GM12878 (cell line): Measurements from ENCODE around the gene ELMO3. TPM values are rescaled to one million over a fixed set of nuclear protein-coding genes. Genes with fewer than 3 reads are reported as not detected.

Source experiments
- ATAC-seq: fragments of 200-7000 bp; cut with Tn5 transposase; 3 replicates; pipeline ENCODE4 v1.9.1; 2020; ENCODE audit warnings: mild to moderate bottlenecking, moderate library complexity
- BruUV-seq: library from RNA; stranded (reverse); fragments of 400-500 nt; replicated peaks from 2 replicates; lab custom pipeline; 2021; lab: Mats Ljungman, UMichigan
- CTCF ChIA-PET: fragments of 300-600 bp; sonication (Branson Sonifier 250); formaldehyde crosslinking; extraction: SDS; loops from one replicate; lab custom pipeline; 2021; ENCODE audit warnings: inconsistent platforms; lab: Yijun Ruan, JAX
- POLR2A ChIA-PET: fragments of 350-600 bp; formaldehyde crosslinking; extraction: SDS; loops from one replicate; lab custom pipeline; 2021; ENCODE audit warnings: inconsistent platforms; lab: Charles Lee
- RAD21 ChIA-PET: fragments of 300-600 bp; sonication (Branson Sonifier 250); formaldehyde crosslinking; loops from one replicate; lab custom pipeline; 2023; ENCODE audit warnings: antibody characterized with exemption; ENCODE audit not compliant: unreplicated experiment; lab: Charles Lee
- SMC1A ChIA-PET: fragments of 300-600 bp; sonication (Branson Sonifier 250); formaldehyde crosslinking; loops from one replicate; lab custom pipeline; 2023; ENCODE audit not compliant: unreplicated experiment, uncharacterized antibody; lab: Charles Lee
- DNase-seq: peaks from one replicate; pipeline ENCODE4 v3.0.0-alpha.2; 2011; ENCODE audit warnings: low read depth, low spot score
- FAIRE-seq: peaks from 3 replicates; lab custom pipeline; 2011; peaks lifted over from hg19 to GRCh38; lab: Jason Lieb, UNC
- H2AFZ ChIP-seq: 2 replicates; pipeline ENCODE4 v1.6.0; 2011; ENCODE audit warnings: low read depth, low read length, control low read depth; ENCODE audit not compliant: control insufficient read depth
- H3K27ac ChIP-seq: 2 replicates; pipeline ENCODE4 v1.5.1; 2011; ENCODE audit warnings: control low read depth; ENCODE audit not compliant: control insufficient read depth, insufficient read depth
- H3K27me3 ChIP-seq, 2 experiments: replicated peaks in 1 of 2; 2 replicates each; pipeline versions ENCODE4 v1.6.0 to v1.6.1; 2011; ENCODE audit warnings: low read length in 1 of 2; ENCODE audit not compliant: control insufficient read depth in 2 of 2, insufficient read depth in 2 of 2
- H3K36me3 ChIP-seq, 2 experiments: 2 replicates each; pipeline ENCODE4 v1.5.1; 2011; ENCODE audit warnings: low read length in 1 of 2; ENCODE audit not compliant: control insufficient read depth in 2 of 2, insufficient read depth in 2 of 2
- H3K4me1 ChIP-seq: 2 replicates; pipeline ENCODE4 v1.6.1; 2011; ENCODE audit warnings: mild to moderate bottlenecking, low read length, moderate library complexity, mixed read lengths; ENCODE audit not compliant: control insufficient read depth, insufficient read depth
- H3K4me2 ChIP-seq: 2 replicates; pipeline ENCODE4 v1.6.0; 2011; ENCODE audit warnings: control low read depth; ENCODE audit not compliant: control insufficient read depth, insufficient read depth
- H3K4me3 ChIP-seq: fragments of 200-600 bp; sonication (generic); 2 replicates; pipeline ENCODE4 v1.5.1; 2016
- H3K79me2 ChIP-seq: 2 replicates; pipeline ENCODE4 v1.6.0; 2011; ENCODE audit warnings: low read length; ENCODE audit not compliant: control insufficient read depth, insufficient read depth
- H3K9ac ChIP-seq: 2 replicates; pipeline ENCODE4 v1.8.0; 2011; ENCODE audit warnings: low read length, control low read depth, mixed read lengths; ENCODE audit not compliant: control insufficient read depth, insufficient read depth
- H3K9me3 ChIP-seq: replicated peaks from 3 replicates; pipeline ENCODE4 v1.5.1; 2011; ENCODE audit warnings: mild to moderate bottlenecking, low read length; ENCODE audit not compliant: control insufficient read depth, insufficient read depth
- H4K20me1 ChIP-seq: 2 replicates; pipeline ENCODE4 v1.6.0; 2011; ENCODE audit not compliant: control insufficient read depth, insufficient read depth
- CHD1 ChIP-seq: IDR thresholded peaks from 2 replicates; pipeline ENCODE4 v1.6.1; 2012; ENCODE audit warnings: low read depth, low read length, improper control_type of control experiment
- CHD2 ChIP-seq: IDR thresholded peaks from 2 replicates; pipeline ENCODE4 v1.6.1; 2011; ENCODE audit warnings: low read depth, low read length, improper control_type of control experiment, borderline replicate concordance
- EZH2 ChIP-seq: IDR thresholded peaks from 2 replicates; pipeline ENCODE4 v1.6.1; 2012; ENCODE audit warnings: low read depth, mild to moderate bottlenecking, control low read depth, inconsistent platforms, low read length, borderline replicate concordance; ENCODE audit not compliant: control insufficient read depth
- FOS ChIP-seq: IDR thresholded peaks from 3 replicates; pipeline ENCODE4 v1.6.1; 2011; ENCODE audit warnings: borderline replicate concordance; ENCODE audit not compliant: insufficient read length; ENCODE audit errors: extremely low read depth
- HCFC1 ChIP-seq: fragments of 150-350 bp; IDR thresholded peaks from 2 replicates; pipeline ENCODE4 v1.6.1; 2014; ENCODE audit warnings: low read length
- HDGF ChIP-seq: fragments of 450-650 bp; IDR thresholded peaks from 2 replicates; pipeline ENCODE4 v1.6.1; 2016; ENCODE audit warnings: antibody characterized with exemption
- IRF4 ChIP-seq: IDR thresholded peaks from 2 replicates; pipeline ENCODE4 v1.6.1; 2011; ENCODE audit warnings: low read depth, low read length
- IRF5 ChIP-seq: fragments of 450-650 bp; IDR thresholded peaks from 2 replicates; pipeline ENCODE4 v1.6.1; 2017; ENCODE audit warnings: borderline replicate concordance
- MAX ChIP-seq: IDR thresholded peaks from 2 replicates; pipeline ENCODE4 v1.6.1; 2012; ENCODE audit warnings: low read depth, low read length, improper control_type of control experiment
- PBX3 ChIP-seq: IDR thresholded peaks from 2 replicates; pipeline ENCODE4 v1.6.1; 2011; ENCODE audit warnings: mild to moderate bottlenecking, low read depth, low read length, moderate library complexity; ENCODE audit not compliant: insufficient replicate concordance
- POLR2A ChIP-seq: IDR thresholded peaks from 2 replicates; pipeline ENCODE4 v1.6.1; 2011; ENCODE audit warnings: low read depth, mild to moderate bottlenecking, low read length
- RAD21 ChIP-seq: IDR thresholded peaks from 2 replicates; pipeline ENCODE4 v1.6.1; 2011; ENCODE audit warnings: mild to moderate bottlenecking, low read depth, low read length, moderate library complexity; ENCODE audit not compliant: insufficient read depth
- RBBP5 ChIP-seq: fragments of 200-600 bp; sonication (generic); conservative IDR thresholded peaks from 2 replicates; pipeline ENCODE4 v1.6.1; 2016
- TARDBP ChIP-seq: IDR thresholded peaks from 2 replicates; pipeline ENCODE4 v1.6.1; 2016; ENCODE audit warnings: borderline replicate concordance
- YY1 ChIP-seq: IDR thresholded peaks from 2 replicates; pipeline ENCODE4 v1.6.1; 2011; ENCODE audit warnings: low read depth, mild to moderate bottlenecking, low read length
- WGBS: methylation state at CpG from one replicate; pipeline ENCODE4 v1.1.6; 2016; ENCODE audit warnings: low lambda C conversion rate; ENCODE audit not compliant: insufficient replicate concordance, insufficient coverage; ENCODE audit errors: missing lambda C conversion rate; 5-methylcytosine and 5-hydroxymethylcytosine counted together
- in situ Hi-C: fragments of 300-500 bp; cut with MboI; formaldehyde crosslinking; loops from 9 replicates; pipeline ENCODE4 v1.14.3; 2018; ENCODE audit warnings: mixed read lengths
- intact Hi-C: fragments of 100-400 bp; cut with micrococcal nuclease; formaldehyde crosslinking; loops from one replicate; pipeline ENCODE4 v1.14.2; 2022; ENCODE audit not compliant: unreplicated experiment
- polyA plus RNA-seq, 11 experiments: library from polyadenylated mRNA; depleted of rRNA in 4 of 11; unstranded in 6 of 11; stranded (reverse) in 5 of 11; fragments of >200 nt; fragmentation: Nextera tagmentation in 4 of 11; fragmentation: Illumina TruSeq in 1 of 11; extraction: Ambion mirVana in 4 of 11; extraction: Trizol in 1 of 11; gene quantifications; 1 replicate in 1 of 11; 2 replicates in 10 of 11; pipeline versions ENCODE4 v1.2.1 to v1.2.3, GENCODE V29; 2011 to 2016; ENCODE audit warnings: inconsistent platforms in 2 of 11, missing spikeins in 2 of 11, low read depth in 1 of 11
- total RNA-seq, 4 experiments: library from RNA; depleted of rRNA in 3 of 4; stranded (reverse); fragments of >200 nt in 3 of 4; fragmentation: Illumina TruSeq in 1 of 4; extraction: Trizol in 1 of 4; gene quantifications; 2 replicates each; pipeline versions ENCODE4 v1.2.1 to v1.2.3, GENCODE V29; 2013 to 2021
- TF ChIP-seq, protein P1 (sequence below): fragments of 150-350 bp; IDR thresholded peaks from 2 replicates; pipeline ENCODE4 v1.6.1; 2014; ENCODE audit warnings: mild to moderate bottlenecking, low read depth, low read length
- TF ChIP-seq, protein P2 (sequence below): fragments of 450-650 bp; IDR thresholded peaks from 2 replicates; pipeline ENCODE4 v1.6.1; 2017; ENCODE audit warnings: mild to moderate bottlenecking, low read depth, inconsistent platforms; ENCODE audit not compliant: poor library complexity, severe bottlenecking

ELMO3 gene
- total and polyA plus RNA-seq, 10 of the 15 experiments (the other 5 are each of a cell fraction or from before 2014, with no cell fraction given), result 0.05 to 4.7 (median 0.96) TPM; not detected in 1

DNA sequence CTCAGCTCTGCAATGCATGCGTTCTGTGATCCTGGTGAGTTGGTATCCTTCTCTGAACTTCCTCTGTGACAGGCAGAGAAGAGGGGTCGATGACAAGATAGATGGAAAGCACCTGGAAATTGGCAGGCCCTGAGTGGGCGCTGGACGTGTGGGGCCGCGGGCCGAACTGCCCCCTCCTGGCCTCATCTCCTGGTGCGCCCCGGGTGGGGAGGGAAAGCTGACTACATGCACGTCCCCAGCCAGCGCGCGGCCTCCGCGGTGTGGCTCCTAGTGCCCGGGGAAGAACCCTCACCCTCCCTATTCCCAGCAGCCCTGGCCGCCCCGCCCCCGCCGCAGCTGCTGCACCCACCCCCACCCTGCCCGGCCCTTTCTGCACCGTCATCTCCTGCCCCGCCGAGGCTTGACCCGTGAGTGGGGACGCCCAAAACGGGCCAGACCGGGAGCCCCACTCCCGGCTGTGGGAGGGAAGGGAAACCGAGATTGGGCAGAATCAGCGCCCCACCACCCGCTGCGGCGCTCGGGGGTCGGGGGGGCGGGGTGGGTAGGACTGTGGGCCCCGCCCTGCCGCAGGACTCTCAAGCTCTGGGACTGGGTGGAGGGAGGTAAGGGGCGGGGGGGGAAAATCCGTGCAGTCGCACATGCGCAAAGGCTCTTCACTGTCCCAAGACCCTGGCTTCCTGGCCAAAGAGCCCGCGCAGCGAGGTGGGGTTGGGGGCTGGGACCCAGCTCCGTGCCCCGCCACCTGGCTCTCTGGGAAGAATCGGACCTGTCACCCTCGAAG is 28.6 kb upstream of the ELMO3 start, which contains the start of gene NOL3:
NOL3 (plus strand) TSS at position 371 of the 781 bp plus-strand sequence.
- Histone ChIP-seq H2AFZ (peak within 1 kb of the TSS; percentile 74), H3K4me2 (peak within 1 kb of the TSS; percentile 95), H3K79me2 (no peaks in the 10 kb centered on the region), H3K4me1 (peaks cover 43% of the 10 kb centered on the region), H3K36me3 (no peaks in the 10 kb centered on the region), H4K20me1 (no peaks in the 10 kb centered on the region), H3K4me3 (peak within 1 kb of the TSS; percentile 73), H3K27me3 (peaks cover 0 to 7% of the 10 kb centered on the region in 2 experiments), H3K9me3 (no peaks in the 10 kb centered on the region; the same call in 2 of the 3 replicates), H3K27ac (peak within 1 kb of the TSS; percentile 50), H3K9ac (peak within 1 kb of the TSS; percentile 69)
- ChIA-PET POLR2A (interaction anchor here (0.7 to 10.9 kb wide), 11 partner anchors 10 to 152 kb away, joined by 3 to 137 read pairs (median 5); partner anchors contain the start of genes FBXL8, FHOD1, HSF4 and TMEM208), CTCF (interaction anchor here (0.5 to 5.4 kb wide), 20 partner anchors 9 to 214 kb away, joined by 3 to 60 read pairs (median 4); partner anchors contain the start of genes B3GNT9, EXOC3L1, FBXL8 and MATCAP1), SMC1A (interaction anchor here (1.0 to 4.1 kb wide), 3 partner anchors 11 to 153 kb away, joined by 3 to 48 read pairs (median 6); partner anchors contain the start of genes FBXL8 and TRADD), RAD21 (interaction anchor here (0.7 to 4.1 kb wide), 11 partner anchors 9 to 152 kb away, joined by 3 to 48 read pairs (median 4); partner anchors contain the start of genes E2F4, FBXL8, FHOD1 and TMEM208)
- intact Hi-C loops (no loop called here), in situ Hi-C loops (no loop called here)
- FAIRE-seq, result peak; percentile 66
- peak; percentile 58 for DNase-seq
- ATAC-seq, result peak; percentile 63
- WGBS, result under 1% methylated on average over 37 of the region's 50 CpGs
- no TSS peak for BruUV-seq
- no peak for TF ChIP-seq EZH2
- no peak for TF ChIP-seq PBX3
- peak; percentile 55; the same call in 1 of the 2 replicates for TF ChIP-seq MAX
- no peak for TF ChIP-seq FOS
- TF ChIP-seq IRF4, result no peak
- peak; percentile 50 for TF ChIP-seq POLR2A
- TF ChIP-seq HCFC1, result no peak
- TF ChIP-seq CHD1, result no peak
- no peak for TF ChIP-seq TARDBP
- TF ChIP-seq YY1, result no peak
- TF ChIP-seq, protein P1, sequence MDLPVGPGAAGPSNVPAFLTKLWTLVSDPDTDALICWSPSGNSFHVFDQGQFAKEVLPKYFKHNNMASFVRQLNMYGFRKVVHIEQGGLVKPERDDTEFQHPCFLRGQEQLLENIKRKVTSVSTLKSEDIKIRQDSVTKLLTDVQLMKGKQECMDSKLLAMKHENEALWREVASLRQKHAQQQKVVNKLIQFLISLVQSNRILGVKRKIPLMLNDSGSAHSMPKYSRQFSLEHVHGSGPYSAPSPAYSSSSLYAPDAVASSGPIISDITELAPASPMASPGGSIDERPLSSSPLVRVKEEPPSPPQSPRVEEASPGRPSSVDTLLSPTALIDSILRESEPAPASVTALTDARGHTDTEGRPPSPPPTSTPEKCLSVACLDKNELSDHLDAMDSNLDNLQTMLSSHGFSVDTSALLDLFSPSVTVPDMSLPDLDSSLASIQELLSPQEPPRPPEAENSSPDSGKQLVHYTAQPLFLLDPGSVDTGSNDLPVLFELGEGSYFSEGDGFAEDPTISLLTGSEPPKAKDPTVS, result no peak
- no peak for TF ChIP-seq RAD21
- peak; percentile 56 for TF ChIP-seq CHD2
- TF ChIP-seq HDGF, result no peak
- no peak for TF ChIP-seq IRF5
- TF ChIP-seq, protein P2, sequence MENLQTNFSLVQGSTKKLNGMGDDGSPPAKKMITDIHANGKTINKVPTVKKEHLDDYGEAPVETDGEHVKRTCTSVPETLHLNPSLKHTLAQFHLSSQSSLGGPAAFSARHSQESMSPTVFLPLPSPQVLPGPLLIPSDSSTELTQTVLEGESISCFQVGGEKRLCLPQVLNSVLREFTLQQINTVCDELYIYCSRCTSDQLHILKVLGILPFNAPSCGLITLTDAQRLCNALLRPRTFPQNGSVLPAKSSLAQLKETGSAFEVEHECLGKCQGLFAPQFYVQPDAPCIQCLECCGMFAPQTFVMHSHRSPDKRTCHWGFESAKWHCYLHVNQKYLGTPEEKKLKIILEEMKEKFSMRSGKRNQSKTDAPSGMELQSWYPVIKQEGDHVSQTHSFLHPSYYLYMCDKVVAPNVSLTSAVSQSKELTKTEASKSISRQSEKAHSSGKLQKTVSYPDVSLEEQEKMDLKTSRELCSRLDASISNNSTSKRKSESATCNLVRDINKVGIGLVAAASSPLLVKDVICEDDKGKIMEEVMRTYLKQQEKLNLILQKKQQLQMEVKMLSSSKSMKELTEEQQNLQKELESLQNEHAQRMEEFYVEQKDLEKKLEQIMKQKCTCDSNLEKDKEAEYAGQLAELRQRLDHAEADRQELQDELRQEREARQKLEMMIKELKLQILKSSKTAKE, result no peak
- TF ChIP-seq RBBP5, result no peak
